Measurements from ENCODE around the gene DENND2C. TPM values are rescaled to one million over a fixed set of nuclear protein-coding genes. Genes with fewer than 3 reads are reported as not detected.
A peak's percentile ranks its signal among the peaks of the same experiment; 100 is the strongest.

Gene DENND2C
- total RNA-seq, 1 donor, result 4.8 TPM

DNA sequence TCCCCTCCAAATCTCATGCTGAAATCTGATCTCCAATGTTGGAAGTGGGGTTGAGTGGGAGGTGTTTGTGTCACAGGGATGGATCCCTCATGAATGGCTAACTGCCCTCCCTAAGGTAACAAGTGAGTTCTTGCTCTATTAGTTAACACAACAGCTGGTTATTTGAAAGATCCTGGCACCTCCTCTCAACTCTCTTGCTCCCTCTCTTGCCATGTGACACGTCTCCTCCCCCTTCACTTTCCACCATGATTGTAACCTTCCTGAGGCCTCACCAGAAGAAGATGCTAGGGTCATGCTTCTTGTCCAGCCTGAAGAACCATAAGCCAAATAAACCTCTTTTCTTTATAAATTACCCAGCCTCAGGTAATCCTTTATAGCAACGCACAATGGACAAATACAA is 28.5 kb downstream of the DENND2C start:
- TF ChIP-seq, protein P1, sequence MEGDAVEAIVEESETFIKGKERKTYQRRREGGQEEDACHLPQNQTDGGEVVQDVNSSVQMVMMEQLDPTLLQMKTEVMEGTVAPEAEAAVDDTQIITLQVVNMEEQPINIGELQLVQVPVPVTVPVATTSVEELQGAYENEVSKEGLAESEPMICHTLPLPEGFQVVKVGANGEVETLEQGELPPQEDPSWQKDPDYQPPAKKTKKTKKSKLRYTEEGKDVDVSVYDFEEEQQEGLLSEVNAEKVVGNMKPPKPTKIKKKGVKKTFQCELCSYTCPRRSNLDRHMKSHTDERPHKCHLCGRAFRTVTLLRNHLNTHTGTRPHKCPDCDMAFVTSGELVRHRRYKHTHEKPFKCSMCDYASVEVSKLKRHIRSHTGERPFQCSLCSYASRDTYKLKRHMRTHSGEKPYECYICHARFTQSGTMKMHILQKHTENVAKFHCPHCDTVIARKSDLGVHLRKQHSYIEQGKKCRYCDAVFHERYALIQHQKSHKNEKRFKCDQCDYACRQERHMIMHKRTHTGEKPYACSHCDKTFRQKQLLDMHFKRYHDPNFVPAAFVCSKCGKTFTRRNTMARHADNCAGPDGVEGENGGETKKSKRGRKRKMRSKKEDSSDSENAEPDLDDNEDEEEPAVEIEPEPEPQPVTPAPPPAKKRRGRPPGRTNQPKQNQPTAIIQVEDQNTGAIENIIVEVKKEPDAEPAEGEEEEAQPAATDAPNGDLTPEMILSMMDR (IDR thresholded peaks at IDR 0.05; ENCODE audit: insufficient read depth, low read length), result no peak
- DNase-seq (ENCODE audit: low read depth), result no peak
- no peak overlapping the region for H3K4me3 ChIP-seq (ENCODE audit: low read depth, low read length)

DNA sequence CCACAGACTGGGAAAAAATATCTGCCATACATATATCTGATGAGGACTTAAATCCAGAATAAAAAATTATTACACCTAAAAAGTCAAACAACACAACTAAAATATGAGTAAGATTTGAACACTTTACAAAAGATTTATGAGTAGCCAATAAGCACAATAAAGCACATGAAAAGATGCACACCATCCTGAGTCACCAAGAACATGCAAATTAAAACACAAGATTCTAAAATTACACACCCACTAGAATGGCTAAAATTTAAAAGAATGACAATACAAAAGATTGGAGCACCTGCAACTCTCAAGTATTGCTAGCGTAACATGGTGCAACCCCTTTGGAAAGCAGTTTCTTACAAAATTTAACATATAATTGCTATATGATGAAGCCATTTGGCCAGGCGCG is 30.9 kb downstream of the DENND2C start:
- TF ChIP-seq, protein P1 (IDR thresholded peaks at IDR 0.05; ENCODE audit: insufficient read depth, low read length), result no peak
- no peak overlapping the region for H3K4me3 ChIP-seq (ENCODE audit: low read depth, low read length)
- no peak for DNase-seq (ENCODE audit: low read depth)

DNA sequence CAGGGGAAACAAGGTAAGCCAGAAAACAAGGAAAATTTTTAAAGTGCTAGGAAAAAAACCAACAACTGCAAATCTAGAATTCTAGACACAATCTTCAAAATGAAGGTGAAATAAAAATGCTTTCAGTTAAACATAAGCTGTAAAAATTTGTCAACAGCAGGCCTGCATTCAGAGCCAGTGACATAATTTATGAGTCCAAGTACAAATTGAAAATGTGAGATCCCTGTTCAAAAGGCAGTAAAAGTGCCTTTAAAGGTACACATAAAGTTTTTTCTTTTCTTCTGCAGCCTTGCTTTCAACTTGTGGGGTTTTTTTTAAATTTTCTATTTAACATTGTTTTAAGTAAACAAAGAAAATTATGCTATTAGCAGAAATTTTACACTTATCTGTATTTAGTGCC is 37.4 kb downstream of the DENND2C start:
- no peak overlapping the region for H3K4me3 ChIP-seq (ENCODE audit: low read depth, low read length)
- TF ChIP-seq, protein P1 (IDR thresholded peaks at IDR 0.05; ENCODE audit: insufficient read depth, low read length), result no peak
- no peak for DNase-seq (ENCODE audit: low read depth)

DNA sequence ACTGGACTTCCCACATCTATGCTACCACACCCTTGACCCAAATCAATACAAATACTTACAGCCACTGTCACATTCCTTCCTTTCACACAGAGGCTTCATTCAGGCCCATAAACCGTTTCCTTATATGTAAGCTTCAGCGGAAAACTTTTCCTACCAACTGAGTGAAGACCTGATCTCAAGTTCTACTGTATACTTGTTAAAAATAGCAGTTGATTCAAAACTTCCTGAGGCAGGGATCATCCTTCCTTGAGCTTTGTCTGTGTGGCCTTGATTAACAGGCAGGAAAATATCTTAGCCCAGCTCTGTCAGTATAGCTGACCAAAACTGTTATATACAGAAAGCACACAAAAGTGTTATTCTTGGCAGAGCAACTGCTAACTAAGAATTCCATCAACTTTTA is 42.7 kb downstream of the DENND2C start:
- peak; percentile 49 for DNase-seq (ENCODE audit: low read depth)
- TF ChIP-seq, protein P1 (IDR thresholded peaks at IDR 0.05; ENCODE audit: insufficient read depth, low read length), result no peak
- H3K4me3 ChIP-seq (ENCODE audit: low read depth, low read length), result no peak overlapping the region

DNA sequence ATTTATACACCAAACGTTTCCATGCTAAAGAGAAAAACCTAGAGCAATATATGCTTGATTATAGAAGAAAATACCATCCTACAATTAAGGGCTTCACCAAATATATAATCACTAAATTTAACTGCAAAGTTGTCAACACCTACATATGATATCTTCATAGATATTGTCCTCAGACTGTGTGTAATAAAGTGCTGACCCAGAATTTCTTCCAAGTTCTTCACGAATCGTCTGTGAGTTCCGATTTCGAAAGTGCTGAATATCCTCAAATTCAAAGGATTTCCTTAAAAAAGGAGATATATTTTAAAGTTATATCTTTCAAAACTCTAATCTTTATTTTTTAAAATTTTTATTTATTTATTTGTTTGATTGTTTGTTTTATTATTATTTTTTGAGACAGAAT is 46.5 kb downstream of the DENND2C start:
- DNase-seq (ENCODE audit: low read depth), result no peak
- TF ChIP-seq, protein P1 (IDR thresholded peaks at IDR 0.05; ENCODE audit: insufficient read depth, low read length), result no peak
- no peak overlapping the region for H3K4me3 ChIP-seq (ENCODE audit: low read depth, low read length)

DNA sequence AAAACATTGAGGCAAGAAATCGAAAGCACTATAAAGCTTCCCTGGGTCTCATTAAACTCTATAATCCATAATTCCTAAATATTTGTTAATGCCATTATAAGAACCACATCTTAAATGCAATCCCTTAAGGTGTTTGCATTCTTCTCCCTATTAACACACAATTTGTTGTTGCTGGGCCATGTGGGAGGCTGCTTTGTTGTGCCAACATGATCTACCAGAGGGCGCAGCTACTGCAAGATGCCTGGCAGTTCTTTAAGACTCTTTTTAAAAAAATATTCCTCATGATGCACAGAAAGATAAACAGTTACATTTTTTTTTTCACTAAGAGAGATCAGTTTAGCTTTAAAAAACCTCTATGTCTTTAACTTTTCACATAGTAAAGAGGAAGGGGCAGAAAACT is 49.4 kb downstream of the DENND2C start:
- DNase-seq (ENCODE audit: low read depth), result no peak
- H3K4me3 ChIP-seq (ENCODE audit: low read depth, low read length), result no peak overlapping the region
- TF ChIP-seq, protein P1 (IDR thresholded peaks at IDR 0.05; ENCODE audit: insufficient read depth, low read length), result no peak

DNA sequence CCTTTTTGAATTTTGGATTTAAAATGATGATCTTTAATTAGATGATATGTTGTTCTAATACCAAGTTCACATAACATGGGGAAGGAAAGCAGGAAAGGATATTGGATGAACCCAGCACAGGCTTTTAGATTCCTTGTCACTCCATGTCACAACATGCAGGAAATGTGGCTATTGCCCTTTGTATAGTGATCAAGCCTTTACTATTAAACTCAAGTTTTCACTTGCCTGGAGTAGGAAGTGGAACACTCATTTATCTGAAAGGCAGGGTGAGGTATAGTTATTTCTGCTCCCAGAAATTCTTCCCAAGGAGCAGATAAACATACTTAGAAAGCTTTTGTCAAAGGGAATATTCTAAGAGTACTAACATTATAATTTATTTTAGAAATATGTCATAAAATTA is 51.2 kb downstream of the DENND2C start:
- TF ChIP-seq, protein P1 (IDR thresholded peaks at IDR 0.05; ENCODE audit: insufficient read depth, low read length), result no peak

More for the DNA sequence above, 51.2 kb downstream of the DENND2C start:
- H3K4me3 ChIP-seq (ENCODE audit: low read depth, low read length), result no peak overlapping the region
- DNase-seq (ENCODE audit: low read depth), result no peak
